ENCODE results near the gene TMEM131L.

- TF ChIP-seq CTCF (IDR thresholded peaks at IDR 0.05; ENCODE audit: low read length) (no peak), EZH2 (IDR thresholded peaks at IDR 0.05; ENCODE audit: borderline replicate concordance, low read length) (no peak)
Measured at GRCh38 chr4:153523164-153523796, 57.1 kb downstream of the TMEM131L start.

Data from OCI-LY1 (cell line).